ENCODE results near the gene TLL2.

DNA sequence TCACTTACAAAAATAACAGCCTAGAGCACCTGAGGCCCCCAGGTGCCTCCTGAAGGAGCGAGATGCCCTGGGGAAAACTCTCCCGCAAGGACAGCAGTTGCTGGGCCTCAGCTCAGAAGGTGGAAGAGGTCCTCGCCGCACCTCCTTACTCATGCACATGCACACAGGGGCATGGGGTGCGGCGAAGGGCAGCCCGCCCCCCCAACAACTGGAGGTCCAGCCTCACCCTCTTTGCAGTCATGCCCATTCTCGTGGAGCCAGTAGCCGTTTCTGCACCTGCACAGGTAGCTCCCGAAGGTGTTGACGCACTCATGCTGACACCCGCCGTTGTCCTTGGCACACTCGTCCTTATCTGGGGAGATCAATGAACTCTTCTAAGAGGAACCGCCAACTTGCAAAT, 135.0 kb downstream of the TLL2 start:
- TF ChIP-seq, protein P1, sequence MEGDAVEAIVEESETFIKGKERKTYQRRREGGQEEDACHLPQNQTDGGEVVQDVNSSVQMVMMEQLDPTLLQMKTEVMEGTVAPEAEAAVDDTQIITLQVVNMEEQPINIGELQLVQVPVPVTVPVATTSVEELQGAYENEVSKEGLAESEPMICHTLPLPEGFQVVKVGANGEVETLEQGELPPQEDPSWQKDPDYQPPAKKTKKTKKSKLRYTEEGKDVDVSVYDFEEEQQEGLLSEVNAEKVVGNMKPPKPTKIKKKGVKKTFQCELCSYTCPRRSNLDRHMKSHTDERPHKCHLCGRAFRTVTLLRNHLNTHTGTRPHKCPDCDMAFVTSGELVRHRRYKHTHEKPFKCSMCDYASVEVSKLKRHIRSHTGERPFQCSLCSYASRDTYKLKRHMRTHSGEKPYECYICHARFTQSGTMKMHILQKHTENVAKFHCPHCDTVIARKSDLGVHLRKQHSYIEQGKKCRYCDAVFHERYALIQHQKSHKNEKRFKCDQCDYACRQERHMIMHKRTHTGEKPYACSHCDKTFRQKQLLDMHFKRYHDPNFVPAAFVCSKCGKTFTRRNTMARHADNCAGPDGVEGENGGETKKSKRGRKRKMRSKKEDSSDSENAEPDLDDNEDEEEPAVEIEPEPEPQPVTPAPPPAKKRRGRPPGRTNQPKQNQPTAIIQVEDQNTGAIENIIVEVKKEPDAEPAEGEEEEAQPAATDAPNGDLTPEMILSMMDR (IDR thresholded peaks at IDR 0.05 in 8 of 11, conservative IDR thresholded peaks at IDR 0.05 in 3 of 11): no peak
- TF ChIP-seq POLR2A (IDR thresholded peaks at IDR 0.05): no peak
- no peak for TF ChIP-seq POLR2AphosphoS5 (IDR thresholded peaks at IDR 0.05)

Data from spleen (tissue), 7 donors.